ENCODE results near the gene SLC2A8. TPM values are rescaled to one million over a fixed set of nuclear protein-coding genes. Genes with fewer than 3 reads are reported as not detected.

SLC2A8 gene
- total RNA-seq, 3 donors from 2014 or later (not counting 1 experiment from before 2014, with no cell fraction given), result 21.1 to 30.6 (median 30.0) TPM

DNA sequence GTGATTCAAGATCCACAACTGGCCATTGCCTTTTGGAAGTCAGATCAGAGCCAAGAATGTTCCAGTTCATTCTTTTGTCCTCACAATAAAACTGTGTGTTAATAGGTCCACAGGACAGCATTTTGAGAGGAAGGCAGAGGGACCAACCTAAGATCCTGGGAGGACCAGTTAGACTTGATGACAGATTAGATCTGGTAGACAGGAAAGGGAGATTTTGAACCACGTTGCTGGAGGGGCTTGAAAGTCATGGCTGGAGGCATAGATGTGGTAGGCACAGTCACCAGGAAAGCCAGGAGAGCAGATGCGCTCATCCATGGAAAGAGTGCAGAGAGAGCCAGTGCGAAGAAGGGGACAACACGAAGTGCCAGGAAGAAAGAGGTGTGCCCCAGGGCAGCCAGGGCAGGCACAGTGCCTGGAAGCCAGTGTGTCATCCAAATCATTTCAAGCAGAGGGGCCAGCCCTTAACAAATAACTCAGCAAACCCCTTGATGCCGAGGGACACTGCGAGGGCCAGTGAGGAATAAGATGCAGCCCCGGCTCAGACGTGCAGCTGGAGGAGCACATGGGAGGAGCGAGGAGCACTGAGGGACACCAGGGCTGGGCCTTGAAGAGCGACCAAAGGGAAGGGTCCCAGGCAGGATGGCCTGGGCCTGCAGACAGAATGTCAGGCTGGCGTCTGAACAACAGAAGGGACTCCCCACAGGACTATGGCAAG is 12.8 kb upstream of the SLC2A8 start:
- H3K4me3 ChIP-seq (ENCODE audit: low read length), result no peak overlapping the region
- H3K27ac Mint-ChIP-seq, result no peak overlapping the region
- H3K9me3 Mint-ChIP-seq, result no peaks in the 10 kb centered on the region
- no peaks in the 10 kb centered on the region for H3K36me3 ChIP-seq (ENCODE audit: control insufficient read depth, insufficient read depth, low read length)
- DNase-seq, result no peak
- H3K27ac ChIP-seq (ENCODE audit: low read length), result no peak overlapping the region
- 86% methylated on average over 11 of the region's 11 CpGs for WGBS (ENCODE audit: insufficient coverage)
- no peak for ATAC-seq
- no peaks in the 10 kb centered on the region for H3K9me3 ChIP-seq (ENCODE audit: control insufficient read depth, insufficient read depth, low read length)
- peaks cover 18% of the 10 kb centered on the region for H3K4me1 ChIP-seq (ENCODE audit: control insufficient read depth, insufficient read depth, low read length)
- peaks cover 41 to 59% of the 10 kb centered on the region in 2 donors for H3K27me3 Mint-ChIP-seq (ENCODE audit: low read depth in 2 of 2)
- peaks cover 30% of the 10 kb centered on the region for H3K27me3 ChIP-seq (ENCODE audit: control insufficient read depth, insufficient read depth, low read length)
- intact Hi-C loops (cut with micrococcal nuclease), result no loop called here
- TF ChIP-seq CTCF (IDR thresholded peaks at IDR 0.05), result no peak
- H3K36me3 Mint-ChIP-seq, result no peaks in the 10 kb centered on the region
- peaks cover 13 to 15% of the 10 kb centered on the region in 2 donors for H3K4me1 Mint-ChIP-seq
- no peak overlapping the region for H3K4me3 Mint-ChIP-seq

- 93% methylated on average over 13 of the region's 13 CpGs for WGBS (ENCODE audit: insufficient coverage)
- intact Hi-C loops (cut with micrococcal nuclease), result no loop called here
- ATAC-seq (no peak), DNase-seq (no peak)
- no peaks in the 10 kb centered on the region for H3K36me3 ChIP-seq (ENCODE audit: control insufficient read depth, insufficient read depth, low read length)
- no peaks in the 10 kb centered on the region for H3K9me3 ChIP-seq (ENCODE audit: control insufficient read depth, insufficient read depth, low read length)
- Mint-ChIP-seq H3K9me3 (no peaks in the 10 kb centered on the region), H3K4me3 (no peak overlapping the region), H3K27ac (no peak overlapping the region), H3K4me1 (peaks cover 14 to 15% of the 10 kb centered on the region in 2 donors), H3K36me3 (no peaks in the 10 kb centered on the region), H3K27me3 (ENCODE audit: low read depth in 2 of 2) (peaks cover 40 to 57% of the 10 kb centered on the region in 2 donors)
- peaks cover 36% of the 10 kb centered on the region for H3K27me3 ChIP-seq (ENCODE audit: control insufficient read depth, insufficient read depth, low read length)
- peaks cover 18% of the 10 kb centered on the region for H3K4me1 ChIP-seq (ENCODE audit: control insufficient read depth, insufficient read depth, low read length)
- no peak for TF ChIP-seq CTCF (IDR thresholded peaks at IDR 0.05)
- H3K27ac ChIP-seq (ENCODE audit: low read length), result no peak overlapping the region
- no peak overlapping the region for H3K4me3 ChIP-seq (ENCODE audit: low read length)
These were observed 12.1 kb upstream of the SLC2A8 start for GRCh38 chr9:127384901-127385300.

GRCh38 chr9:127386249-127386648 is 10.7 kb upstream of the SLC2A8 start:
- Histone ChIP-seq H3K36me3 (ENCODE audit: control insufficient read depth, insufficient read depth, low read length) (no peaks in the 10 kb centered on the region), H3K9me3 (ENCODE audit: control insufficient read depth, insufficient read depth, low read length) (no peaks in the 10 kb centered on the region), H3K4me1 (ENCODE audit: control insufficient read depth, insufficient read depth, low read length) (peaks cover 18% of the 10 kb centered on the region), H3K27me3 (ENCODE audit: control insufficient read depth, insufficient read depth, low read length) (peaks cover 46% of the 10 kb centered on the region), H3K4me3 (ENCODE audit: low read length) (no peak overlapping the region), H3K27ac (ENCODE audit: low read length) (no peak overlapping the region)
- Mint-ChIP-seq H3K27me3 (ENCODE audit: low read depth in 2 of 2) (peaks cover 38 to 58% of the 10 kb centered on the region in 2 donors), H3K4me3 (no peak overlapping the region), H3K27ac (no peak overlapping the region), H3K36me3 (no peaks in the 10 kb centered on the region), H3K9me3 (no peaks in the 10 kb centered on the region), H3K4me1 (peaks cover 14 to 15% of the 10 kb centered on the region in 2 donors)
- ATAC-seq (no peak), DNase-seq (no peak)
- intact Hi-C loops (cut with micrococcal nuclease), result no loop called here
- WGBS (ENCODE audit: insufficient coverage), result 93% methylated on average over 4 of the region's 4 CpGs
- TF ChIP-seq CTCF (IDR thresholded peaks at IDR 0.05), result no peak

GRCh38 chr9:127386981-127387380 is 10.0 kb upstream of the SLC2A8 start:
- intact Hi-C loops (cut with micrococcal nuclease), result no loop called here
- Histone ChIP-seq H3K36me3 (ENCODE audit: control insufficient read depth, insufficient read depth, low read length) (no peaks in the 10 kb centered on the region), H3K4me3 (ENCODE audit: low read length) (no peak overlapping the region), H3K27me3 (ENCODE audit: control insufficient read depth, insufficient read depth, low read length) (peaks cover 52% of the 10 kb centered on the region), H3K27ac (ENCODE audit: low read length) (no peak overlapping the region), H3K4me1 (ENCODE audit: control insufficient read depth, insufficient read depth, low read length) (peaks cover 18% of the 10 kb centered on the region), H3K9me3 (ENCODE audit: control insufficient read depth, insufficient read depth, low read length) (no peaks in the 10 kb centered on the region)
- H3K27ac Mint-ChIP-seq, result no peak overlapping the region
- H3K36me3 Mint-ChIP-seq, result no peaks in the 10 kb centered on the region
- no peak for ATAC-seq
- no peak for TF ChIP-seq CTCF (IDR thresholded peaks at IDR 0.05)
- H3K4me3 Mint-ChIP-seq, result no peak overlapping the region
- H3K27me3 Mint-ChIP-seq (ENCODE audit: low read depth in 2 of 2), result peaks cover 36 to 62% of the 10 kb centered on the region in 2 donors
- H3K9me3 Mint-ChIP-seq, result no peaks in the 10 kb centered on the region
- DNase-seq, result no peak
- WGBS (ENCODE audit: insufficient coverage), result 96% methylated on average over 7 of the region's 10 CpGs
- H3K4me1 Mint-ChIP-seq, result peaks cover 14 to 15% of the 10 kb centered on the region in 2 donors
